Measurements from ENCODE around the gene POMT2.

POMT2 gene

DNA sequence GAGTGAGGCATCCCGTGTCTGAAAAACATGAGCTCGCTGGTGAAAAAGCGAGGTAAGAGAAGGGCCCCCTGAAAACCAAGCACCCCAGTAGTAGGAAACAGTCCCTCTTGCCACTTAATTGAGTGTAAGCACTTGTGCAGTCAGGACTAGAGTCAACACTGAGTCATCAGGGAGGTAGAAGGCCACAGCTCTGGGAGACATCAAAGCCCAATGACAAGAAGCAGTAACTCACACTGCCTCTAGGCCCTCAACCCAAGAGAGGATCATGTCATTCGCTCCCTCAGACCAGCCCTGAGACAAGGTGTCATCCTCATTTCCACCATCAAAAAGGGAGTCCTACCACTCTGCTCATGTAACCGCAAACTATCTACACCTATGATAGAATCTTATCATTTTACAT lies 17.8 kb downstream of the POMT2 start:
- no peak for TF ChIP-seq EZH2phosphoT487 (IDR thresholded peaks at IDR 0.05; ENCODE audit: borderline replicate concordance, low read length)
- no peak for TF ChIP-seq CTCF (IDR thresholded peaks at IDR 0.05; ENCODE audit: low read depth, low read length, poor library complexity, severe bottlenecking)
- no peaks in the 10 kb centered on the region for H3K4me1 ChIP-seq (ENCODE audit: control insufficient read depth, low read length)
- H3K9me3 ChIP-seq (ENCODE audit: control insufficient read depth, insufficient read depth, low read length): no peaks in the 10 kb centered on the region
- H3K27ac ChIP-seq (ENCODE audit: low read depth, low read length): no peak overlapping the region
- H4K20me1 ChIP-seq (ENCODE audit: control insufficient read depth, insufficient read depth, low read depth, low read length): no peaks in the 10 kb centered on the region
- no peaks in the 10 kb centered on the region for H3K79me2 ChIP-seq (ENCODE audit: control insufficient read depth, low read length)
- no peaks in the 10 kb centered on the region for H3F3A ChIP-seq (ENCODE audit: control insufficient read depth, insufficient read depth)
- H3K4me2 ChIP-seq (ENCODE audit: low read length): no peak overlapping the region
- H3K9me2 ChIP-seq (replicated peaks; ENCODE audit: control insufficient read depth, low read length): no peaks in the 10 kb centered on the region
- no peak overlapping the region for H3K4me3 ChIP-seq (ENCODE audit: low read length)
- H3K27me3 ChIP-seq (ENCODE audit: control insufficient read depth, low read length): no peaks in the 10 kb centered on the region
- no peaks in the 10 kb centered on the region; the same call in 1 of the 2 replicates for H3K36me3 ChIP-seq (ENCODE audit: control insufficient read depth, low read length)

DNA sequence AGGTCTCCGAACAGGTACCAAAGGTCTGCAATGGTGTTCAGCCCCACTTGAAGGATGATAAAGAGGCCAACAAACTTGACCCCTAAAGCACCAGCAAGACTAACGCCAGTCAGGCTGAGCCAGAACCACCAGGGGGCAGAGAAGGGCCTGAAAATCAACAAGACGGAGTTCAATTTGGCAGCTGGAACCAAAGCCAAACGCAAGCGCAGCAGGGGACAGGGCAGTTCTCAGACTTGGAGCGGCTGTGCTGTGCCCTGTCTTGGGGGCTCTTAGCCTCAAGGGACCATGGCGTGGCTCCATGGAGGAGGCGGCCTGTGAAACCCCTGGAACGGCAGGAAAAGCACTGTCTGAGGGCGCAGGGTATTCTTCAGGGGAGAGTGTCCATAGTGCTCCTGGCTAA lies 19.6 kb downstream of the POMT2 start:
- H3K27me3 ChIP-seq (ENCODE audit: control insufficient read depth, low read length): no peaks in the 10 kb centered on the region
- peak; percentile 94 for TF ChIP-seq CTCF (IDR thresholded peaks at IDR 0.05; ENCODE audit: low read depth, low read length, poor library complexity, severe bottlenecking)
- no peak for TF ChIP-seq EZH2phosphoT487 (IDR thresholded peaks at IDR 0.05; ENCODE audit: borderline replicate concordance, low read length)
- H4K20me1 ChIP-seq (ENCODE audit: control insufficient read depth, insufficient read depth, low read depth, low read length): no peaks in the 10 kb centered on the region
- H3K79me2 ChIP-seq (ENCODE audit: control insufficient read depth, low read length): no peaks in the 10 kb centered on the region
- no peaks in the 10 kb centered on the region for H3K4me1 ChIP-seq (ENCODE audit: control insufficient read depth, low read length)
- no peaks in the 10 kb centered on the region for H3K9me2 ChIP-seq (replicated peaks; ENCODE audit: control insufficient read depth, low read length)
- no peak overlapping the region for H3K27ac ChIP-seq (ENCODE audit: low read depth, low read length)
- H3K4me3 ChIP-seq (ENCODE audit: low read length): no peak overlapping the region
- H3K9me3 ChIP-seq (ENCODE audit: control insufficient read depth, insufficient read depth, low read length): no peaks in the 10 kb centered on the region
- H3F3A ChIP-seq (ENCODE audit: control insufficient read depth, insufficient read depth): no peaks in the 10 kb centered on the region
- H3K4me2 ChIP-seq (ENCODE audit: low read length): no peak overlapping the region
- no peaks in the 10 kb centered on the region; the same call in 1 of the 2 replicates for H3K36me3 ChIP-seq (ENCODE audit: control insufficient read depth, low read length)

GRCh38 chr14:77299771-77300170 lies 20.9 kb downstream of the POMT2 start:
- Histone ChIP-seq H3K27me3 (ENCODE audit: control insufficient read depth, low read length) (no peaks in the 10 kb centered on the region), H3K4me2 (ENCODE audit: low read length) (no peak overlapping the region), H4K20me1 (ENCODE audit: control insufficient read depth, insufficient read depth, low read depth, low read length) (no peaks in the 10 kb centered on the region), H3K36me3 (ENCODE audit: control insufficient read depth, low read length) (no peaks in the 10 kb centered on the region; the same call in 1 of the 2 replicates), H3K27ac (ENCODE audit: low read depth, low read length) (no peak overlapping the region), H3K4me3 (ENCODE audit: low read length) (no peak overlapping the region), H3F3A (ENCODE audit: control insufficient read depth, insufficient read depth) (no peaks in the 10 kb centered on the region), H3K79me2 (ENCODE audit: control insufficient read depth, low read length) (no peaks in the 10 kb centered on the region), H3K9me2 (replicated peaks; ENCODE audit: control insufficient read depth, low read length) (no peaks in the 10 kb centered on the region), H3K4me1 (ENCODE audit: control insufficient read depth, low read length) (no peaks in the 10 kb centered on the region), H3K9me3 (ENCODE audit: control insufficient read depth, insufficient read depth, low read length) (no peaks in the 10 kb centered on the region)
- no peak for TF ChIP-seq EZH2phosphoT487 (IDR thresholded peaks at IDR 0.05; ENCODE audit: borderline replicate concordance, low read length)
- no peak for TF ChIP-seq CTCF (IDR thresholded peaks at IDR 0.05; ENCODE audit: low read depth, low read length, poor library complexity, severe bottlenecking)
